GM13977 (cell line): Measurements from ENCODE around the gene KCNJ5.

Experiments used
- DNase-seq: peaks from one replicate; pipeline ENCODE4 v3.0.0; 2012; ENCODE audit warnings: low spot score
- CTCF ChIP-seq: IDR thresholded peaks from 2 replicates; pipeline ENCODE4 v1.5.1; 2012; ENCODE audit warnings: mild to moderate bottlenecking, control low read depth; ENCODE audit not compliant: insufficient read depth; ENCODE audit errors: extremely low read depth, missing control alignments
- in situ Hi-C: fragments of 300-500 bp; cut with MboI; formaldehyde crosslinking; loops from one replicate; pipeline ENCODE4 v1.12.0; 2022; ENCODE audit warnings: low sequenced_read_pairs, low pct_unique_long_range_greater_than_20kb, mixed read lengths, inconsistent platforms; ENCODE audit not compliant: unreplicated experiment

KCNJ5 gene

DNA sequence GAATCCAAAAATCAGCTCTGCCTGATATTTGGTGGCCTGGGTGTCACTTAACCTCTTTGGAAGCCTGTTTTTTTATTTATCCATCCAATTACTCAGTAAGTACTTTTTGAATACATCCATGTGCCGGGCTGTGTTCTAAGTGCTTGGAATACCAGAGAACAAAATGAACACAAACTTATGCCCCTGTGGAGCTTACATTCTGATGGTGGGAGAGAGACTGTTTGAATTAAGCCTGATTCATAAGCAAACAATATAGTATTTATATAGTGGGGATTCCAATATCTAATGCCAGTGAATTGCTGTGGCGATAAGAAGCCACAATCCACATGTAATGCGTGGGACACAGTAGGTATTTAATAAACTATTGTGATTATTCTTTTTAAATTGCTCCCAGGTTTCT, 19.4 kb downstream of the KCNJ5 start:
- DNase-seq = no peak
- no peak for TF ChIP-seq CTCF
- in situ Hi-C loops = no loop called here

GRCh38 chr11:128911239-128911638, 20.1 kb downstream of the KCNJ5 start:
- in situ Hi-C loops = no loop called here
- no peak for DNase-seq

DNA sequence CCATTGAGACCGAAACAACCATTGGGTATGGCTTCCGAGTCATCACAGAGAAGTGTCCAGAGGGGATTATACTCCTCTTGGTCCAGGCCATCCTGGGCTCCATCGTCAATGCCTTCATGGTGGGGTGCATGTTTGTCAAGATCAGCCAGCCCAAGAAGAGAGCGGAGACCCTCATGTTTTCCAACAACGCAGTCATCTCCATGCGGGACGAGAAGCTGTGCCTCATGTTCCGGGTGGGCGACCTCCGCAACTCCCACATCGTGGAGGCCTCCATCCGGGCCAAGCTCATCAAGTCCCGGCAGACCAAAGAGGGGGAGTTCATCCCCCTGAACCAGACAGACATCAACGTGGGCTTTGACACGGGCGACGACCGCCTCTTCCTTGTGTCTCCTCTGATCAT, 20.5 kb downstream of the KCNJ5 start:
- no peak for DNase-seq
- TF ChIP-seq CTCF = no peak
- in situ Hi-C loops = no loop called here

More at GRCh38 chr11:128911239-128911638, 20.1 kb downstream of the KCNJ5 start:
- TF ChIP-seq CTCF = no peak

DNA sequence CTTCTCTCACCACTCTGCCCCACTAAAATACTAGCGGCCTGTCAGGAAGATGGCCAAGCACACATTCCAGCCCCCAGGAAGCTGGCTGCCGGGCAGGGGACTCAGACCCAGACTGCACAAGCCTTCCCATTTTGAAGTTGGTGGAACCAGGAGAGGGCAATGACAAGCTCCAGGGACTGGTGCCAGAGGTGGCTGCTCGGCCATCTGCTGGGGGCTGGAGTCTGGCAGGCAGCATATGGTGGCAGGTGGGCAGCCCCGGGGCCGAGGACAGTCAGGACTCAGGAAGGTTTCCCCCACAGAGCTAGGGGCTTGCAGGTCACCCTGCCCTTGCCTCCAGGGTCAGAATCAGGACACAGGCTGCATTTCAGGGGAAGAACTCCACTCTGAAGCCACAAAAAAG, 22.6 kb downstream of the KCNJ5 start:
- no peak for DNase-seq
- in situ Hi-C loops = no loop called here
- no peak for TF ChIP-seq CTCF

DNA sequence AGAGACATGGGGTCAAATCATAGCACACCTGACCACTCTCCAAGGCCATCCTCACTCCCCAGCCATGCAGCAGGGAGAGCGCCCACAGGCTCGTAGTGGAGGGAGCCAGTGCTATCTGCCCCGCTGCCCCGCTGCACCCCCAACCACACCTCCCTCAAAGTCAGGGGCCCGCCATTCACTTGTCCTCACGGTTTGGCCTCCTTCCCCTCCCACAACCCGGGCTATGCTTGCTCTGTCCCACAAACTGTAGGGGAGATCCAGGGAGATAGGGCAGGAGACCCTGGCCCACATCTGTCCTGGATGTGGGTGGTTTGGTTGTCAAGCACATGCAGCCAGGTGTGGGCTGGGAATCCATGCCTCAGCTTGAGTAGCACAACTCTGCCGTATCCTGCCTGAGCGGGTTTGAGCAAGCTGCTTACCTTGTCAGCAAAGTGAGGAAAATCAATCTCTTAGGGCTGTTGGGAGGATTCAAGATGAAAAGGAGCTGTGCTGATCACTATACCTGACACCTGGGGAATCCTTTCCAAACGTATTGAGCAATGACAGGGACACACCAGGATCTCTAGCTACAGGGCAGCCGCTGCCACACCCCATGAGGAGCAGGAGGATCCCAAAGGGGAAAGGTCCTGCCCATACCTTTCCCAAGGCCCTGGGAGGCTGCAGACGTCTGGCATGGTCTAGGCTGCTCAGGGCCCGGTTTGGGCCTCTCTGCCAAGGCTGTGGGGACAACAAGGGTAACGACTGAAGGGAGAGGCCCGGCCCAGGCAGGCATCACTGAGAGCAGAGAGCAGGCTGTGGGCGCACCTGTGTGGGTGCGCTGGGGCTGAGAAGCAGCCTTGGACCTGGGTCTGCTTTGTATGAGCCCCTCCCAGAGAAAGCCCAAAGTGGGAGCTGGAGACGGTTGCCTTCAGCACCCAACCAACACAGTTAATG, 23.3 kb downstream of the KCNJ5 start:
- DNase-seq = no peak
- in situ Hi-C loops = no loop called here

GRCh38 chr11:128915149-128915521, 24.0 kb downstream of the KCNJ5 start:
- in situ Hi-C loops = no loop called here
- TF ChIP-seq CTCF = no peak
- no peak for DNase-seq

More for the DNA sequence above, 23.3 kb downstream of the KCNJ5 start:
- TF ChIP-seq CTCF = no peak
